D721Med (cell line): ENCODE data around the gene FGF22.

Source experiments
- DNase-seq: peaks from one replicate; pipeline ENCODE4 v3.0.0; 2011; ENCODE audit warnings: low spot score; ENCODE audit not compliant: insufficient read length
- FAIRE-seq: peaks from 2 replicates; lab custom pipeline; 2011; peaks lifted over from hg19 to GRCh38; lab: Jason Lieb, UNC
- TF ChIP-seq, protein P1 (sequence below): IDR thresholded peaks from 2 replicates; pipeline ENCODE4 v1.5.1; 2012; ENCODE audit warnings: mild to moderate bottlenecking, control low read depth; ENCODE audit not compliant: insufficient read depth; ENCODE audit errors: missing control alignments

FGF22 gene

GRCh38 chr19:613732-614567, 25.7 kb upstream of the FGF22 start:
- DNase-seq (no peak), FAIRE-seq (no peak)
- TF ChIP-seq, protein P1, sequence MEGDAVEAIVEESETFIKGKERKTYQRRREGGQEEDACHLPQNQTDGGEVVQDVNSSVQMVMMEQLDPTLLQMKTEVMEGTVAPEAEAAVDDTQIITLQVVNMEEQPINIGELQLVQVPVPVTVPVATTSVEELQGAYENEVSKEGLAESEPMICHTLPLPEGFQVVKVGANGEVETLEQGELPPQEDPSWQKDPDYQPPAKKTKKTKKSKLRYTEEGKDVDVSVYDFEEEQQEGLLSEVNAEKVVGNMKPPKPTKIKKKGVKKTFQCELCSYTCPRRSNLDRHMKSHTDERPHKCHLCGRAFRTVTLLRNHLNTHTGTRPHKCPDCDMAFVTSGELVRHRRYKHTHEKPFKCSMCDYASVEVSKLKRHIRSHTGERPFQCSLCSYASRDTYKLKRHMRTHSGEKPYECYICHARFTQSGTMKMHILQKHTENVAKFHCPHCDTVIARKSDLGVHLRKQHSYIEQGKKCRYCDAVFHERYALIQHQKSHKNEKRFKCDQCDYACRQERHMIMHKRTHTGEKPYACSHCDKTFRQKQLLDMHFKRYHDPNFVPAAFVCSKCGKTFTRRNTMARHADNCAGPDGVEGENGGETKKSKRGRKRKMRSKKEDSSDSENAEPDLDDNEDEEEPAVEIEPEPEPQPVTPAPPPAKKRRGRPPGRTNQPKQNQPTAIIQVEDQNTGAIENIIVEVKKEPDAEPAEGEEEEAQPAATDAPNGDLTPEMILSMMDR, result no peak

DNA sequence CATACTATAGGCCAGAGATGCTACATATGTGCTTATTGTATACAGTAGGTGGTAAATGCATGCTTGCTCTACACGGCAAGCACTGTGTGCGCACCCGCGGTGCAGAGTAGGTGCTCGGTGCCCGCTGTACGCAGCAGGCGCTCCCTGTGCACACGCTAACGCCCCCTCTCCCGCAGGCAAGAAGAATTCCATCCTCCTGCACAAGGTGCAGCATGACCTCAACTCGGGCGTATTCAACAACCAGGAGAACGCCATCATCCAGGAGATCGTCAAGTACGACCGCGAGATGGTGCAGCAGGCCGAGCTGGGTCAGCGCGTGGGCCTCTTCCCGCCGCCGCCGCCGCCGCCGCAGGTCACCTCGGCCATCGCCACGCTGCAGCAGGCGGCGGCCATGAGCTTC, 24.1 kb upstream of the FGF22 start:
- FAIRE-seq (no peak), DNase-seq (no peak)
- TF ChIP-seq, protein P1, result no peak

DNA sequence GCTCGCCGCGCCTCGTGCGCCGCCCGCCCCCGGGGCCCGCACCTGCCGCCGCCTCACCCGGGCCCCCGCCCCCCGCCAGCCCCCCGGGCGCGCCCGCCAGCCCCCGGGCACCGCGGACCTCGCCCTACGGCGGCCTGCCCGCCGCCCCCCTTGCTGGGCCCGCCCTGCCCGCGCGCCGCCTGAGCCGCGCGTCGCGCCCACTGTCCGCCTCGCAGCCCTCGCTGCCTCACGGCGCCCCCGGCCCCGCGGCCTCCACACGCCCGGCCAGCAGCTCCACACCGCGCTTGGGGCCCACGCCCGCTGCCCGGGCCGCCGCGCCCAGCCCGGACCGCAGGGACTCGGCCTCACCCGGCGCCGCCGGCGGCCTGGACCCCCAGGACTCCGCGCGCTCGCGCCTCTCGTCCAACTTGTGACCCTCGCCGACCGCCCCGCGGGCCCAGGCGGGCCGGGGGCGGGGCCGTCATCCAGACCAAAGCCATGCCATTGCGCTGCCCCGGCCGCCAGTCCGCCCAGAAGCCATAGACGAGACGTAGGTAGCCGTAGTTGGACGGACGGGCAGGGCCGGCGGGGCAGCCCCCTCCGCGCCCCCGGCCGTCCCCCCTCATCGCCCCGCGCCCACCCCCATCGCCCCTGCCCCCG, 23.5 kb upstream of the FGF22 start:
- DNase-seq (no peak), FAIRE-seq (no peak)
- TF ChIP-seq, protein P1, result no peak

- DNase-seq, result no peak
- FAIRE-seq, result no peak
- TF ChIP-seq, protein P1, result no peak
Measured at GRCh38 chr19:616747-617526, 22.7 kb upstream of the FGF22 start.

- DNase-seq (no peak), FAIRE-seq (no peak)
- TF ChIP-seq, protein P1, result no peak
Measured at GRCh38 chr19:617551-618246, 22.0 kb upstream of the FGF22 start.

DNA sequence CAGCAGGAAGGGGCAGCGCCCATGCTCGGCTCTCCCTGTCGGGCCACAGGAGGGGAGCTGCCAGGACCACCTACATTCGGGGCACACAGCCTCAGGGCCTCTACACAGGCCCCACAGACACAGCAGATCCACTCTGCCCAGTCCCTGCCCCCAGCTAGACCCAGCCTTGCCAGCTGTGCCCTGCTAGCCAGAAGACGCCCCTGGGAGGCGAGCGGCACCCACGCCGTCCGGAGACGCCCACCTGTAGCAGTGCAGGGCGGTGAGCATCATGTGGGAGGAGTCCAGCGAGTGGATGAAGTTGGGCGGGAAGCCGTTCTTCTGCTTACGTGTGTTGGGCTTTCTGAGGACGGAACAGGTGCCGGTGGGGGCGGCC, 21.4 kb upstream of the FGF22 start:
- FAIRE-seq (no peak), DNase-seq (no peak)
- TF ChIP-seq, protein P1, result no peak
